Inflammatory macrophage treated with lipopolysaccharide for 1 hour (primary cell): Measurements from ENCODE around the gene CD160.
"Not testable (repeated sequence)": the region's sequence is repeated elsewhere in the genome, so short reads cannot be mapped to it uniquely, and the experiment has no call there.

Source experiments
- DNase-seq, 2 donors: peaks; one replicate each; pipeline ENCODE4 v3.0.0-alpha.2; 2020 to 2022

Gene CD160

GRCh38 chr1:145719230-145720079 lies at the start of gene CD160:
CD160 (plus strand) TSS chr1:145719499; CDS start chr1:145728328, 8,829 bp downstream.
- no peak for DNase-seq

- DNase-seq: not testable (repeated sequence)
Observed at GRCh38 chr1:145670995-145671745, 48.1 kb upstream of the CD160 start.

GRCh38 chr1:145673217-145673616 lies 46.1 kb upstream of the CD160 start:
- not testable (repeated sequence) for DNase-seq

GRCh38 chr1:145684858-145685257 lies 34.4 kb upstream of the CD160 start:
- DNase-seq: not testable (repeated sequence)

GRCh38 chr1:145686078-145686477 lies 33.2 kb upstream of the CD160 start:
- not testable (repeated sequence) for DNase-seq

- no peak for DNase-seq
Observed at GRCh38 chr1:145688328-145688727, 31.0 kb upstream of the CD160 start.

GRCh38 chr1:145688924-145689323 lies 30.4 kb upstream of the CD160 start:
- no peak for DNase-seq

GRCh38 chr1:145689922-145690321 lies 29.4 kb upstream of the CD160 start:
- no peak for DNase-seq

- no peak for DNase-seq
Observed at GRCh38 chr1:145690587-145691558, 28.4 kb upstream of the CD160 start.

- DNase-seq: no peak
Observed at GRCh38 chr1:145692785-145693443, 26.4 kb upstream of the CD160 start.

- peak; percentile 16 to 29 for DNase-seq
Observed at GRCh38 chr1:145695821-145696629, 23.3 kb upstream of the CD160 start.

- DNase-seq: no peak
Observed at GRCh38 chr1:145696630-145696960, 22.7 kb upstream of the CD160 start.

- DNase-seq: no peak
Observed at GRCh38 chr1:145701306-145701862, 17.9 kb upstream of the CD160 start.

- no peak for DNase-seq
Observed at GRCh38 chr1:145702052-145702451, 17.2 kb upstream of the CD160 start.

- no peak for DNase-seq
Observed at GRCh38 chr1:145702826-145703225, 16.5 kb upstream of the CD160 start.

- DNase-seq: no peak
Observed at GRCh38 chr1:145705622-145706021, 13.7 kb upstream of the CD160 start.

- no peak for DNase-seq
Observed at GRCh38 chr1:145706086-145706664, 13.1 kb upstream of the CD160 start.

GRCh38 chr1:145707183-145707867 lies 12.0 kb upstream of the CD160 start, which contains the start of gene PDZK1:
PDZK1 (minus strand) TSS chr1:145707368; CDS start chr1:145688021, 19,347 bp downstream.
- DNase-seq: no peak

- peak in 1 of 2 donors; percentile 3 for DNase-seq
Observed at GRCh38 chr1:145708063-145708462, 11.2 kb upstream of the CD160 start.
